ENCODE results near the gene WDR1. TPM values are rescaled to one million over a fixed set of nuclear protein-coding genes. Genes with fewer than 3 reads are reported as not detected.

Gene WDR1
- total and polyA plus RNA-seq, 2 of the 13 experiments (the other 11 are each of a cell fraction or from before 2014, with no cell fraction given): 106 to 198 TPM

DNA sequence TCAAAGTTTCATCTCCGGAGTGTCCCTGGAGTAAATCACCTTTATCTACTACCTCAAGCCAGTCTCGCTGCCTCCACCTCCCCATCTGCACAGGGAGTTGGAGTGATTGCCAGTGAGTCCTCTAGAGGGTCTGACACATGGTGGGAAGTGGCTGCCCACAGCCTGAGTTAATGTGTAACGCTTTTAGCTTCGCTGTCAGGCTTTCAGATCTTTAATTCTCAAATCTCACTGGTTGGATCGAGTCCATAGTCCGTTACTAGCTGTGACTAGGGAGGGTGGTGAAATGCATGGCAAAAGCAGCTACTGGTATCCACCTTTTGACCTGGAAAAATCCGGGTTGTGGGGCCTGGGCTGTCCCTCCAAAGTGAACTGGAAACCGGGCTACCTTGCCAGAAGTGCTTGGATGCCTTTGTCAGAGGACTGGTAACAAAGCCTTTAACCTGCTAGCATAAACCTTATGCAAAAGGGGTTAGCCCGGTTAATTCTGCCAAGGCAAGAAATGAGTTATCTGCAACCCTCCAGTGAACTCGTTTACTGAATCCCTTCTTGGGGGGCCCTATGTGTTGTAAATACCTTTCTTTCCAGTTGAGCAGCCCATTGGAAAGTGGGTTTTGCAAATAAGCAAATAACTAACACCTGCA, 5.1 kb upstream of the WDR1 start (continued):
- no peak for TF ChIP-seq CREM (IDR thresholded peaks at IDR 0.05)
- TF ChIP-seq CREM (CRISPR knock-in tag; IDR thresholded peaks at IDR 0.05): no peak
- peak; percentile 55; the same call in 1 of the 2 replicates for TF ChIP-seq TARDBP (CRISPR knock-in tag; IDR thresholded peaks at IDR 0.05)
- no peak for TF ChIP-seq ZNF577 (CRISPR knock-in tag; IDR thresholded peaks at IDR 0.05; ENCODE audit: borderline replicate concordance, low read depth)
- TF ChIP-seq HOXA3 (CRISPR knock-in tag; IDR thresholded peaks at IDR 0.05): 0 out of 2 replicates have a peak, but pooled peaks have one; percentile 50
- peak; percentile 74; the same call in 1 of the 3 replicates for TF ChIP-seq MXI1 (IDR thresholded peaks at IDR 0.05; ENCODE audit: borderline replicate concordance, low read depth, low read length)
- TF ChIP-seq ZNF788 (CRISPR knock-in tag; IDR thresholded peaks at IDR 0.05; ENCODE audit: borderline replicate concordance): peak; percentile 32; the same call in 1 of the 2 replicates
- TF ChIP-seq EP300 (IDR thresholded peaks at IDR 0.05; ENCODE audit: low read depth in 2 of 2, low read length in 2 of 2): peak in 1 of 2 experiments; percentile 36; a peak in 2 of 4 replicates
- no peak for TF ChIP-seq EP300 (CRISPR knock-in tag; IDR thresholded peaks at IDR 0.05; ENCODE audit: borderline replicate concordance)
- TF ChIP-seq MIXL1 (CRISPR knock-in tag; IDR thresholded peaks at IDR 0.05): 0 out of 2 replicates have a peak, but pooled peaks have one; percentile 17
- TF ChIP-seq ZSCAN29 (CRISPR knock-in tag; conservative IDR thresholded peaks at IDR 0.05): peak; percentile 99
- TF ChIP-seq ZNF724P (CRISPR knock-in tag; IDR thresholded peaks at IDR 0.05; ENCODE audit: borderline replicate concordance): 0 out of 2 replicates have a peak, but pooled peaks have one; percentile 25
- TF ChIP-seq ZFY (CRISPR knock-in tag; IDR thresholded peaks at IDR 0.05): peak; percentile 53; the same call in 1 of the 2 replicates
- TF ChIP-seq, protein P1, sequence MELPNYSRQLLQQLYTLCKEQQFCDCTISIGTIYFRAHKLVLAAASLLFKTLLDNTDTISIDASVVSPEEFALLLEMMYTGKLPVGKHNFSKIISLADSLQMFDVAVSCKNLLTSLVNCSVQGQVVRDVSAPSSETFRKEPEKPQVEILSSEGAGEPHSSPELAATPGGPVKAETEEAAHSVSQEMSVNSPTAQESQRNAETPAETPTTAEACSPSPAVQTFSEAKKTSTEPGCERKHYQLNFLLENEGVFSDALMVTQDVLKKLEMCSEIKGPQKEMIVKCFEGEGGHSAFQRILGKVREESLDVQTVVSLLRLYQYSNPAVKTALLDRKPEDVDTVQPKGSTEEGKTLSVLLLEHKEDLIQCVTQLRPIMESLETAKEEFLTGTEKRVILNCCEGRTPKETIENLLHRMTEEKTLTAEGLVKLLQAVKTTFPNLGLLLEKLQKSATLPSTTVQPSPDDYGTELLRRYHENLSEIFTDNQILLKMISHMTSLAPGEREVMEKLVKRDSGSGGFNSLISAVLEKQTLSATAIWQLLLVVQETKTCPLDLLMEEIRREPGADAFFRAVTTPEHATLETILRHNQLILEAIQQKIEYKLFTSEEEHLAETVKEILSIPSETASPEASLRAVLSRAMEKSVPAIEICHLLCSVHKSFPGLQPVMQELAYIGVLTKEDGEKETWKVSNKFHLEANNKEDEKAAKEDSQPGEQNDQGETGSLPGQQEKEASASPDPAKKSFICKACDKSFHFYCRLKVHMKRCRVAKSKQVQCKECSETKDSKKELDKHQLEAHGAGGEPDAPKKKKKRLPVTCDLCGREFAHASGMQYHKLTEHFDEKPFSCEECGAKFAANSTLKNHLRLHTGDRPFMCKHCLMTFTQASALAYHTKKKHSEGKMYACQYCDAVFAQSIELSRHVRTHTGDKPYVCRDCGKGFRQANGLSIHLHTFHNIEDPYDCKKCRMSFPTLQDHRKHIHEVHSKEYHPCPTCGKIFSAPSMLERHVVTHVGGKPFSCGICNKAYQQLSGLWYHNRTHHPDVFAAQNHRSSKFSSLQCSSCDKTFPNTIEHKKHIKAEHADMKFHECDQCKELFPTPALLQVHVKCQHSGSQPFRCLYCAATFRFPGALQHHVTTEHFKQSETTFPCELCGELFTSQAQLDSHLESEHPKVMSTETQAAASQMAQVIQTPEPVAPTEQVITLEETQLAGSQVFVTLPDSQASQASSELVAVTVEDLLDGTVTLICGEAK (IDR thresholded peaks at IDR 0.05): no peak
- TF ChIP-seq, protein P1 (CRISPR knock-in tag; IDR thresholded peaks at IDR 0.05): no peak; the same call in 1 of the 2 replicates
- no peak for TF ChIP-seq NFATC3 (CRISPR knock-in tag; IDR thresholded peaks at IDR 0.05)
- TF ChIP-seq NFIC (IDR thresholded peaks at IDR 0.05; ENCODE audit: low read length): peak; percentile 20; the same call in 1 of the 2 replicates
- 0 out of 2 replicates have a peak, but pooled peaks have one; percentile 17 for TF ChIP-seq NFYC (CRISPR knock-in tag; IDR thresholded peaks at IDR 0.05)
- TF ChIP-seq, protein P2, sequence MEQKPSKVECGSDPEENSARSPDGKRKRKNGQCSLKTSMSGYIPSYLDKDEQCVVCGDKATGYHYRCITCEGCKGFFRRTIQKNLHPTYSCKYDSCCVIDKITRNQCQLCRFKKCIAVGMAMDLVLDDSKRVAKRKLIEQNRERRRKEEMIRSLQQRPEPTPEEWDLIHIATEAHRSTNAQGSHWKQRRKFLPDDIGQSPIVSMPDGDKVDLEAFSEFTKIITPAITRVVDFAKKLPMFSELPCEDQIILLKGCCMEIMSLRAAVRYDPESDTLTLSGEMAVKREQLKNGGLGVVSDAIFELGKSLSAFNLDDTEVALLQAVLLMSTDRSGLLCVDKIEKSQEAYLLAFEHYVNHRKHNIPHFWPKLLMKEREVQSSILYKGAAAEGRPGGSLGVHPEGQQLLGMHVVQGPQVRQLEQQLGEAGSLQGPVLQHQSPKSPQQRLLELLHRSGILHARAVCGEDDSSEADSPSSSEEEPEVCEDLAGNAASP (CRISPR knock-in tag; IDR thresholded peaks at IDR 0.05; ENCODE audit: borderline replicate concordance): no peak
- TF ChIP-seq ZNF282 (IDR thresholded peaks at IDR 0.05; ENCODE audit: partially characterized antibody): no peak
- TF ChIP-seq TBL1XR1 (IDR thresholded peaks at IDR 0.05; ENCODE audit: borderline replicate concordance, low read length, partially characterized antibody): no peak
